GM18508 (cell line): ENCODE measurements around the gene CDC20.

Experiments used
- ATAC-seq: cut with Tn5 transposase; IDR thresholded peaks from one replicate; pipeline ENCODE4 v1.9.1; 2021; ENCODE audit warnings: moderate number of reproducible peaks; ENCODE audit not compliant: insufficient read depth, unreplicated experiment

The CDC20 gene

DNA sequence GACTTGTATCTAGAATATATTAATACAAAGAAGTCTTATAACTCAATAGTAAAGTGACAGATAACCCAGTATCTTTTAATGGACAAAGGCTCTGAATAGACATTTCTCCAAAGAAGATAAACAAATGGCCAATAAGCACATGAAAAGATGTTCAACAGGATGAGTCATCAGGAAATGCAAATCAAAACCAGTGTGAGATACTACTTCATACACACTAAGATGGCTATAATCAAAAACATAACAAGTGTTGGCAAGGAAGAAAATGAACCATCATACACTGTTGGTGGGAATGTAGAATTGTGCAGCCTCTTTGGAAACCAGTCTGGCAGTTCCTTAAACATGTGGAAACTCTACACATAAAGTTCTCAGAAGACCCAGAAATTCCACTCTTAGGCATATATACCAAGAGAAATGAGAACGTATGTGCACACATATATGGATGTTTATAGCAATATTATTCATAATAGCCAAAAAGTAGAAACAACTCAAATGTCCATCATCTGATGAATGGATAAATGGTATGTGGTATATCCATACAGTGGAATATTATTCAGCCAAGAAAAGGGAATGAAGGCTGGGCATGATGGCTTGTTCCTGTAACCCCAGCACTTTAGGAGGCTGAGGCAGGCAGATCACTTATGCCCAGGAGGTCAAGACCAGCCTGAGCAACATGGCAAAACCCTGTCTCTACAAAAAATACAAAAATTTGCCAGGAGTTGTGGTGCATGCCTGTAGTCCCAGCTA lies 31.1 kb upstream of the CDC20 start:
- ATAC-seq: no peak

DNA sequence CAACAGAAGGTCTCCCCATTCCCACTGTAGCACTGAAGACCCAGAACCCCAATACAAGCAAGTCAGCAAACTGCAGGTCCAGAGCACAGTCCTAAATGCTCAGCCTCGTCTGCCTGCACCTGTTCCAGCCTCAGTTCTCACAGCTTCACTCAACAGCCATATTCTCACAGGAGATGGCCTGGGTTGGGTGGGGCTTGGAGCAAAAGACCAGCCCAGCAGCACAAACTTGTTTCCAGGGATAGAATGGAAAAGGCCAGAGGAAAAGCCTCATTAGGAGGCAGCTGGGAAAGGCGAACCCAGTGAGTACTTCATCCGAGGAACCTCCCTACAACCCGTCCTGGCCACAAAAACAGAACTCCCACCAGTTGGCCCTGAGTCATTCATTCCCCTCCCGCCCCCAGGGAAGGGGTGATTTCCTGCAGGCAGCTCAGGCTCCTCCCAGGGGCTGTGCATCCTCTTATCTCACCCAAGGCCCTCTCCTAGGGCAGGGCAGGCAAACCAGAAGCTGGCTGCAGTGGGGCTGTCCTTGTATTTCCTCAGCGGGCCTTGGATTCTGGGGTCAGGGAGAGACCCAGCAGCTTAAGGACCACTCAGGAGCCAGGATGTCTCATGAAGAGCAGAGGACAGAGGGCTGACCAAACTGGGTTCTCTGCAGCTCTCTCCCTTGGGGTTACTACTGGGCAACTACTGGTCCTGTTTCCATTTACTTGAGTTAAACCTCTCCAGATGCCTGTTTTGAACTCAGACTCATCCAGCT lies 28.6 kb upstream of the CDC20 start:
- no peak for ATAC-seq

DNA sequence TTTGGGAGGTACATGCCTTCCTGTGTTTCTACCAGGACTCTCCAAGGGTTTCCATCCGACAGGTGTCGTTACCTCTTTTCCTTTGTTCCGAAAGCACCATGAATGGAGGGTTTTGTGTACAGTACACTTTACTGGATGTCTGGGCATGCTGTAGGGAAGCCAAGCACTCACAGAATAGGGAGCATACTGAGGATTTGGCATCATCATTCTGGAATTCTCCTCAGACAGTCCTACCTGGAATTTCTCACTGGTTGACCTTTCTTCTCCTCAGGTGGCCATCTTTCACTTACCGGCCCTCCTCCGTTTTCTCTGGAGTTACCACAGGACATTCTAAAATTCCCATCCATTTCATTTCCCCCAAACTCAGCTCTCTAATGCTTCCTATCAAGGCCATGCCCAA lies 27.1 kb upstream of the CDC20 start:
- ATAC-seq: no peak

DNA sequence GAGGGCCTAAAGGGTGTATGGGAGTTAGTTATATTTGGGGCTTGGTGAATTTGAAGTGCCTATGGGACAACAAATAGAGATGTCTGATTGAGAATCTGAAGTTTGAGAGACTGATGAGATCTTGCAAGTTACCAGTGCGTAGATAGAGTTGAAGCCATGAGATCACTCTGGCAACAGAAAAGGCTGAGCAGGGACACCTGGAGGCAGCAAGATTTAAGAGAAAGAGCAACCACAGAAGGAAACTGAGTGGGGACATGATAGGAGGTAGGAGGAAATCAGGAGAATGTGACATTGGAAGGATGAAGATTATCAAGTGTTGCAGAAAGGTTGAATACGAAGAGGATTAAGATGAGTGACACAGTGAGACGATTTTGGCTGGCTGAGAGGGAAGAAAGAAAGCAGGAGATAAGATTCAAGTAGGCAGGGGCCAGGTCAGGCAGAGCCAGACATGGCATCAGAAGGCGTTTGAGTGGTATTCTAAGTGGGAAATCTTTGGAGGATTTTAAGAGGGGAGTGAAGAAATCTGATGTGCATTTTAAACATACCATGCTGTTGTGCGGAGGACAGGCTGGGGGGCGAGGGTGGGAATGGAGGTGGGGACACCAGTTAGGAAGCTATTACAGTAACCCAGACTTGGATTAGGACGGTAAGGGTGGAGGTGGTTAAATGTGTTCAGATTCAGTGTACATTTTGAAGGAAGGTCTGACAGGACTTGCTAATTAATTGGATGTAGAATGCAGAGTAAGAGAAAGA lies 24.2 kb upstream of the CDC20 start:
- no peak for ATAC-seq

DNA sequence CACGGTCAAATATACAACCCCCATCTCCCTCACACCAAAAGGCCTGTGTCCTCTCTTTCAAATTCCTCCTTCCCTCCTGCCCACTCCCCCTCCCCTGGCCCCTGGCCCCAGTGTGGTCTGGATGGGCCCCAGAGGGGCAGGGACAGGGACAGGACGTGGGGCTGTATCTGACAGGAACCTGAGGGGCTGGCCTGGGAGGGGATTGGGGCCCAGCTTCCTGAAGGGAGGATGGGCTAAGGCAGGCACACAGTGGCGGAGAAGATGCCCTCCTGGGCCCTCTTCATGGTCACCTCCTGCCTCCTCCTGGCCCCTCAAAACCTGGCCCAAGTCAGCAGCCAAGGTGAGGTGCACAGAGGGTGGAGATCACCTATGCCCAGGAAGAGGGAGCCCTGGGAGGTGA lies 21.2 kb upstream of the CDC20 start, which contains the start of gene MPL:
Gene MPL, plus strand, starts transcription at position 231 of the 400 bp plus-strand sequence. Its CDS starts 31 bp downstream, at position 262.
- ATAC-seq: no peak

DNA sequence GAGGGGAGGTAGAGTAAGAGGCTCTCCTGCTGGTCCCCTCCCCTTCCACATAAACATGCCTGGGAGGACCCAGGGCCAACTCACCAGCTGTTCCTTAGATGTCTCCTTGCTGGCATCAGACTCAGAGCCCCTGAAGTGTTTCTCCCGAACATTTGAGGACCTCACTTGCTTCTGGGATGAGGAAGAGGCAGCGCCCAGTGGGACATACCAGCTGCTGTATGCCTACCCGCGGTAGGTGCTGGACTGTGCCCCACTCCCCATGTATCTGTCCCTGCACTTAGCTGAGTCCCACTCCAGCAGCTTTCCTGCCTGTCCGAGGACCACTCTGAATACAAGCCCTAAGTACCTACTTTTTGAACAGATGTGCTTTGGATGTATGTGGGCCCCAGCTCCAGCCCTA lies 20.8 kb upstream of the CDC20 start:
- ATAC-seq: no peak

DNA sequence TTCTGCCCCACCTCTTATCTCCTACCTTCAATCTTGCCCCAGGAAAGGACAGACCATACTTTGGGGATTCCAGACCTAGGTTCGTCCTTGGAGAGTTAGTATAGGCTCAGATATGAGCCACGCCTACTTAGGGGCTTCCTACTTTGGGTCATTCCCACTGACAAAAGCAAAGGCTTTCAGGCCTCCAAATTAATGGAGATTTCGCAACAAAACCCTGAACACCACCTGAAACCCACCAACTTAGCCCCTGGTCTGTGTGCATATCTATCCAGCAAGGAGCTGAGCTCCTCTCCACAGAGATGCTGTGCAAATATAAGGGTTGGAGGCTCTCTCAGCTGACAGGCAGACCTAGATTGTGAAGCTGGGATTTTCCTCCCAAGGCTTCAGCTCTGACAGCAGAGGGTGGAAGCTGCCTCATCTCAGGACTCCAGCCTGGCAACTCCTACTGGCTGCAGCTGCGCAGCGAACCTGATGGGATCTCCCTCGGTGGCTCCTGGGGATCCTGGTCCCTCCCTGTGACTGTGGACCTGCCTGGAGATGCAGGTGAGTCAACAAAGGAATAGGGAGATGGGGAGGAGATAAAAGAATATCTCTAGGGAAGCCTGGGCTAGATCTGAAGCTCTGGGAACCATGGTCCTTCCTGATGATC lies 19.1 kb upstream of the CDC20 start:
- ATAC-seq: no peak

DNA sequence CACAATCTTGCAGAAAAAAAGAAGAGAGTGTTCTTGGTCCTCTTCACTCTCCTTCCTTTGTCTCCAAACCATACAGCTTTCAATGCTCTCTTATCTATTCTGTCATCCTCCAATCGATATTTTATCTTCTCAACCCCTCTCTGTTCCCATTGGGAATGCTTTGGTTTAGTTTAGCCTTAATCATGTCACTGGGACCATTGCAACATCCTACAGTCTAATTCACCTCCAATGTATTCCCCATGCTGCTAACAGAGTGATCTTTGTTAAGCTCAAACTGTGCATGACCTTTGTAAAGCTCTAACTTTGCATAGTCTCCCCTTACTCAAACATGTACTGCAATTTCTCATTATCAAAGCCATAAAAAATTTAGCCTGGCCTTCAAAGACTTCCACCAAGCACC lies 18.2 kb upstream of the CDC20 start:
- ATAC-seq: no peak

DNA sequence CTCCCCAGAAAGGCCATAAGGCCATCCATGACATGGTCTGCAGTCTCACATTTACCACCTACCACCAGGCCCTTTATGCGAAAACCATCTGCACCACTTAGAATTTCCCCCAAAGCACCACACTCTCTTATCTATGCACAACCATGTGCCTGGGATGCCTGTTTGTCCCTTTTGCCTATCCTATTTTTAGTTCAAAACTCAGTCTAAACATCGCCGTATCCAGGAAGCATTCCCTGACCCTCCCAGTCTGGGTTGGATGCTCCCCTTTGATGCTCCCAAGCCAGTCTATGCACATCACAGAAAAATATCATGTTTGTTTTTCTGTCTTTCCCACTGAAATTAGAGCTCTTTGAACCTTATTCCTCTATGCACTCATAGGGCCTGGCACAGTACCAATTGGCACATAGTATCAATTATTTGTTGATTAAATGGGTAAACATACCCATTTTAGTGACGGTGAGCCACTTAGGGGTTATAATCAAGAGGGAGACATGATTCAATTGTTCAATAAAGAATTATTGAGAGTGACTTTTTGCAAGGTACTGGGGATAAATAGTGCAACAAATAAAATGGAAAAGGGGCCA lies 14.4 kb upstream of the CDC20 start:
- no peak for ATAC-seq

DNA sequence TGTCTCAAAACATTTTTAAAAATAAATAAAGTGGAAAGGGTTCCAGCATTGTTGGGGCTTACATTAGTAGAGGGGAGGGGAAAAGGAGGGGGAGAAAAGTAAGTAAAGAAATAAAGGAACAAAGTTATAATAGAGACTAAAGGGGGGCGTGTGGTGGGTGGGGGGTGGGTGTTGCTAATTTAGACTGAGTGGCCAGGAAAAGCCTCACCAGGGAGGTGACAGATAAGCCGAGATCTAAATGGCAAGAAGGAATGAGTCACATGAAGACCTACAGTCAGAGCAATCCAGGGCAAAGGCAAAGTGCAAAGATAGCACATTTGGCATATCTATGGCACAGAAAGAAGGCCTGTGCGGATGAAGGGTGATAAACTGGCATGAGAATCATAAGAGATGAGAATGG lies 13.7 kb upstream of the CDC20 start:
- ATAC-seq: no peak

DNA sequence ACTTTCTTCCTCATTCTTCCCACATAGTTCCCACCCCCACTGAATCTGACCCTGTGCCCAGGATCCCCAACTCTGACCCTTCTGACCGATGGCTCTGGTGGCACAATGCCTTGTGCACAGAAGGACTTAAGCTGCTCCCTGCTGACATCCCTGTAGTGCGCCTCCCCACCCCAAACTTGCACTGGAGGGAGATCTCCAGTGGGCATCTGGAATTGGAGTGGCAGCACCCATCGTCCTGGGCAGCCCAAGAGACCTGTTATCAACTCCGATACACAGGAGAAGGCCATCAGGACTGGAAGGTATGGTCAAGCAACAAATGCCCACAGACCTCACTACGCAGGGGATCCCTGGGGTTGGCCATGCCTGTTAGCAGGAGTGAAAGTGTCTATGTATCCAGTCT lies 12.1 kb upstream of the CDC20 start:
- ATAC-seq: no peak

DNA sequence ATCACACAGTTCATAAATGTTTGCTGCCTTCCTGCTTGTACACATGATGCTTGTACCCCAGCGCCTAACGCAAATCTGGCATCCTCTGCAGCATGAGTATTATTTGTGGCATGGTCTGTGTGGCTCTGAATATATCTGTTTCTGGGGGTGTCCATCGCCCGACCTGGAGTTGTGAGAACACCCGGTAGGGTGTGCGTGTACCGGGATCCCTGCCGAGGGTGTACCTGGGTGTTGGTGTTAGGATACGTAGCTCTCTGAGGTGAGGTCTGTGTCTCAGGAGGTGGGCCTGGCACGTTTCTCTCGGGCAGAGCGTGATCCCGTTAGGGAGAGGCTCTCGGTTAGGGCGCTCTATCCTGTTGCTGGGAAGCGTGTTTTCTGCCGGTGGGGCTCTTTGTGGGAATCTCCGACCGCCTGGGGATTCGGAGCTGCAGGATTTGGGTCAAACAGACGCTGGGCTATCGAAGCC lies 10.4 kb upstream of the CDC20 start:
- no peak for ATAC-seq

DNA sequence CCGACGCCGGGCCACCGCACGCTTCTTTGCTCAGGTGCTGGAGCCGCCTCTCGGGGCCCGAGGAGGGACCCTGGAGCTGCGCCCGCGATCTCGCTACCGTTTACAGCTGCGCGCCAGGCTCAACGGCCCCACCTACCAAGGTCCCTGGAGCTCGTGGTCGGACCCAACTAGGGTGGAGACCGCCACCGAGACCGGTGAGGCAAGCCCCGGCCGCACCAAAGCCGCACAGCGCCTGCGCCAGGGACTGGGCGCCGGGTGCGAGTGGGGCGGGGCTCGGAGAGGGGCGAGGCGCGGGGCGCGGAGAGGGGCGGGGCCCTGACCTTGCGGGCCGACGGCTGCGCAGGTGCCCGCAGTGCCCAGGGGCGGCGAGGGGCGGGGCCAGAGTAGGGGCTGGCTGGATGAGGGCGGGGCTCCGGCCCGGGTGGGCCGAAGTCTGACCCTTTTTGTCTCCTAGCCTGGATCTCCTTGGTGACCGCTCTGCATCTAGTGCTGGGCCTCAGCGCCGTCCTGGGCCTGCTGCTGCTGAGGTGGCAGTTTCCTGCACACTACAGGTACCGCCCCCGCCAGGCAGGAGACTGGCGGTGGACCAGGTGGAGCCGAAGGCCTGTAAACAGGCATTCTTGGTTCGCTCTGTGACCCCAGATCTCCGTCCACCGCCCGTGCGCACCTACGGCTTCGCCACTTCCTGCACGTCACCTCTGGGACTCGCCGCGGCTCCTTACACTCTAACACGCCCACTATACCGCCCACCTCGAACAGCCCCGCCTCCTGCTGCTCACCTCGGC lies 9.8 kb upstream of the CDC20 start:
- no peak for ATAC-seq

DNA sequence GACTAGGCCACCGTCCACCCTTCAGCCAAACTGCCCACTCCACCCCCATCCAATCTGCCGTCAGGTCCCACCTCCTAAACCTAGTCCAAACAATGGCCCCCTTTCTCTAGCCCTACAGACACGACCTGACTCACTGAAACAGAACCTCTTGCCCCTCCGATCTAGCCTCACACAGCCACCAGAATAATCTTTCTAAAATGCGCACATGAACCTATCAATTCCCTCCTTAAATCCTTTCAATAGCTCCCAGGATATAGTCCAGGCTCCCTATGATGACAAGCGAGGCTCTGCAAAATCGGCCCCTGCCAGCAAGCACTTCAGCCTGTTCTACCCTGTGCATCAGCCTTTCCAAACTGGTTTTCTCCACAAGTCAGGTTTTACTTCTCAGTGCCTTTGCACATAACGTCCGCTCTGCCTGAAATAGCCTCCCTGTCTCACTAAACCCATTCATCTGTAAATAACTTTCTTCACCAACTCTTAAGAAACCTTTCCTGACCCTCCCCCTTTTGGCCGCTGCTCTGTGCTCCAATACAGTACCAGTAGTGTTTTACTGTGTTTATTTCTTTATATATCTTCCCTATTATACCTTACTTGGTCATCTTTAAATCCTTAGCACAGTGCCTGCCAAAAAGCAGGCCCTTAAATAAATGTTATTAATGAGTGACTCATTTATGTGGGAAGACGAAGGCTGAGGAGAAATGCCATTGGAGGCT lies 9.0 kb upstream of the CDC20 start:
- no peak for ATAC-seq

DNA sequence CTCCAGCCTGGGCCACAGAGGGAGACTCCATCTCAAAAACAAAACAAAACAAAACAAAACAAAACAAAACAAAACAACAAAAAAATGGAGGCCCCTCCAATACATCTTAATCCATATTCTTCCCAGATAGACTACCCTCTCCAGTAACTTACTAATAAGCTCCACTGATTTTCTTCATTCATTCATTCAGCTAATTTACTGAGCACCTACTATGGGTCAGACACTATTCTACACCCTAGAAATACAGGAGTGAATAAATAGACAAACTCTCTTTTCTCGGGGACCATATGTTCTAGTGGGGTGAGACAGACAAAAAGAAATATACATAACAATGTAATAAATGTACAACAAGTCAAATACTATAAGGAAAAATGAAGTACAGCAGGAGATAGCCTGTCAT lies 7.8 kb upstream of the CDC20 start:
- ATAC-seq: no peak

DNA sequence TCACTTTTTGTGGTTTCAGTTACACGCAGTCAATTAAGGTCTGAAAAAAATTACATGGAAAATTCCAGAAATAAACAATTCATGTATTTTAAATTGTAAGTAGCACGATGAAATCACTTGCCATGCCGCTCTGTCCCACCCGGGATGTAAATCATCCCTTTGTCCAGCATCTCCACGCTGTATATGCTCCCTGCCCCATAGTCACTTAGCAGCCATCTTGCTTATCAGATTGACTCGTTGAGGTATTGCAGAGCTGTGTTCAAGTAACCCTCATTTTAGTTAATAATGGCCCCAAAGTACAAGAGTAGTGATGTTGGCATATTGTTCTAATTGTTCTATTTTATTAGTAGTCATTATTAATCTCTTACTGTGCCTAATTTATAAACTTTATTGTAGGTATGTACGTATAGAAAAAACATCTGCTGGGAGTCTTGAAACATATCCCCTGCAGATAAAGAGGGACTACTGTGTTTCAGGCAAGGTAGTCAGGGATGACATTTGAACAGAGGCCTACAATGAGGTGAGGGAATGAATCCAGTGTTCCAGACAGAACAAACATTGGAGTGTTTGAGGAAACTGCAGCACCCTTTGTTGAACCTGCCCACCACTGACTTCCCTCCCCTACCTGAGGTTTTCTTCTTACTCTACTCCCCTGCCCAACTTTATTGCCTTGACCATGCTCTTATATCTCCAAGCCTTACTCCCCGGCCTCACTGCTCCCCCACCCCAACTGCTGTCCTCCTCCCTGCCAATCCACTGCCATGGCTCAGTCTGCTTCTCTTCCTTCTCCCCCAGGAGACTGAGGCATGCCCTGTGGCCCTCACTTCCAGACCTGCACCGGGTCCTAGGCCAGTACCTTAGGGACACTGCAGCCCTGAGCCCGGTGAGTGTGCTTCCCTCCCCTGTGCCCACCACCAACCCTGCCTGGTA lies 7.1 kb upstream of the CDC20 start:
- no peak for ATAC-seq

DNA sequence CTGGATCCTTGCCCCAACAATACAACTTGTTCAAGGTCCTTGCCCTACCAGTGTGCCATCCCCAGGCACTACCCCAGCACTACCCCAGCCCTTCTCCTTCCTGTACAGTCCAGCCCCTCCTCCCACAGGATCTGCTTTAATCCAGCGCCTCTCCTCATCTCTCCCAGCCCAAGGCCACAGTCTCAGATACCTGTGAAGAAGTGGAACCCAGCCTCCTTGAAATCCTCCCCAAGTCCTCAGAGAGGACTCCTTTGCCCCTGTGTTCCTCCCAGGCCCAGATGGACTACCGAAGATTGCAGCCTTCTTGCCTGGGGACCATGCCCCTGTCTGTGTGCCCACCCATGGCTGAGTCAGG lies 6.5 kb upstream of the CDC20 start:
- ATAC-seq: no peak

DNA sequence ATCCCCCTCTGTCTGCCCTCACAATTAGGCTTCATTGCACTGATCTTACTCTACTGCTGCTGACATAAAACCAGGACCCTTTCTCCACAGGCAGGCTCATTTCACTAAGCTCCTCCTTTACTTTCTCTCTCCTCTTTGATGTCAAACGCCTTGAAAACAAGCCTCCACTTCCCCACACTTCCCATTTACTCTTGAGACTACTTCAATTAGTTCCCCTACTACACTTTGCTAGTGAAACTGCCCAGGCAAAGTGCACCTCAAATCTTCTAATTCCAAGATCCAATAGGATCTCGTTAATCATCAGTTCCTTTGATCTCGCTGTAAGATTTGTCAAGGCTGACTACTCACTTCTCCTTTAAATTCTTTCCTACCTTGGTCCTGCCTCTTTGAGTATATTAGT lies 5.9 kb upstream of the CDC20 start:
- no peak for ATAC-seq
